ENCODE results near the gene ACOX2. TPM values are rescaled to one million over a fixed set of nuclear protein-coding genes. Genes with fewer than 3 reads are reported as not detected.
"Not testable (repeated sequence)": the region's sequence is repeated elsewhere in the genome, so short reads cannot be mapped to it uniquely, and the experiment has no call there.

The ACOX2 gene
- total RNA-seq, 1 donor from 2014 or later, result 18.8 TPM

DNA sequence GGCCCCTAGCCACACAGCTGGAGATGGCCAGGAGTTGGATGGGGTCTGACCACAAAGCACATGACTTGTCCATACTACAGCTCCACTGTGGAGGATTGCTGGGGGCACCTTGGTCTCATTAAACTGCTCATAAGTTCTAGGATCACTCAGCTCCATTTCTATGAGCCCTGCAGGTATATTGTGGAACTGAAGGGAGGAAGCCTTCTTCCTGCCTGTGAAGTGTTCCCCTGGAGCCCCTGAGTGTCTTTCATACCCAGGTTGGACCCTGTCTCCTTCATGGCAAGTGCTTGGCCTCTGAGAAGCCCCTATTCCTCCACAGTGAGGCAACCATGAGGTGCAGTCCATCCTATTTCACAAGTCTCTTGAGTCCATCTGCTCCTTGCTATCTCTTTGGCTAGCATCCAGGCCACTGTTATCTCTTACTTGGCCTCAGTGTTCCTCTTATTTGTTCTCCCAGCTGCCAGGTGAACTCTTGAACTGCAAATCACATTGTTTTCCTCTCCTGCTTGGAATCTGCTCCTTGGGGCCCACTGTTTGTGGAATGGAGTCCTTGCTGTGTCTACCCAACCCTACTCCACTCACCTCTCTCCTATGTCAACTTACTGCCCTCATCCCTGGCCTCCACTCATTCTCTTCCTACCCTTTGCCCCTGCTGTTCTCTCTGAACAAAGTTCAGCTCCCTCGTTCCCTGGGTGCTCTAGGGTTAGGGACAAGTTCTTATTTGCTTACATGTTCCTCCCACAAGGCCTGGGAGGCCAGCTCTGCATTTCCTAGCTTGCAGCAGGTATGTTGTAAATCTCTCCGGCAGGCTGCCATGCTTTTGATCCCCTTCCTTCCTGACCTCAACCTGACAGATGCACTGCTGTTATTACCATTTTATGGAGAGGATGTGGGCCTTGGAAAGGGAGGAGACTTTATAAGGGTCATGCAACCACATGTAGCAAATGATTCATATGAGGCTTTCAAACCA lies 1.2 kb downstream of the ACOX2 start:
- DNase-seq (ENCODE audit: low spot score), result no peak

DNA sequence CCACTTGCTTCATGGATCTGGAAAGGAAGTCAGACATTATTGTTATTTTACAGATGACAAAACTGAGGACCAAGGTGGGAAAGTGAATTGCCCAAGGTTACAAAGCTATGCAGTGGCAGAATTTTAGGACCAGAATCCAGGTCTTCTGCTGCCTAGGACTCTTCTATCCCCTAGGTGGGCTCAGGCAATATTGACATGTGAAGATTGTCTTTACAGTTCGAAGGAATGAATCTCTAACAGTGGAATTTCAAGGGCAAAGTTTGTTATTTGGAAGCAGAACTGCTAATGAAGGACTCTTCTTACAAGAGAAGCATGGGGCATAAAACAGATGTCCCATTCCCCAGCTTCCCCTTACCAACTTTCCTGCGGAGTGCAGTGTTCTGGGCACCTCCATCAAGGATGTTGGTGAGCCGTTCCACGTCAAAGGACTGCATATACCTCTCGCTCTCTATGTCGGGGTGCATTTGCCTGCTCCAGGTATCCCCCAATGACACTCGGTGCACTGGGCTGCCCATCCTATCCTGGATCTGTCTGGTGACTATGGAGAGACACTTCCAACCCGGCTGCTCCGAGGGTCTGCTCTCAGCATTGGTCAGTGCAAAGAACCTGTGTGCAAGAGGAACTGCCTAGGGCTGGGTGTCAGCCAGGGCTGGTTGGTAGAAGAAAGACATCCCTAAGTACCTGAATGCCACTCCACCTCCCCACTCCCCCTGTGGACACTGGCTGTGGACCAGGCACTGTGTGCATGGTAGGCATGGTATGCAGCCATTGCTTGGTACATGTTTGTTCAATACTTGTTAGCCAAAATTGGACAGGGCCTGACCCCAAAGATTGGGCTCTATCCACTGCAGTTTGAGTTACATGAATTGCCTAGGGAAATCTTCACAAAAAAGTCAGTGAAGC lies 2.1 kb downstream of the ACOX2 start:
- DNase-seq (ENCODE audit: low spot score), result no peak

DNA sequence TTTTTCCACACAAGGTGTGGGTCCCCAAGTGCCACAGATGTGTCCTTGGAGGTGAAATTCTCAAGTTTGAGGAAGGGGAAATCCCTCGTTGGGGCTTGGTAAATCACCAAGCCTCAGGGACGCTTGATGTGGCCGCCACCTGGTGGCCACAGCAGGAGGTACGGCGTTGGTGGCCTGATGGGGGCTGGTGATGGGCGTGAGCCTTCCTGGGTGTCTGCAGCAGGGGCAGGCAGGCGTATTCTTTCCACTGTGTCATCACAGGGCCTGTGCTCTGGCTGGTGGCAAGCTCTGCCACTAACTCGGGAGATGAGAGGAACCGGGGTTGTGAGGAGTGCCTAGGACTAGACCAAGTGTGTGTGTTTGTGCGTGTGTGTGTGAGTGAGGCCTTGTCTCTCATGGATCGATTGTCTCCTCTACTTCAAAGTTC lies 4.2 kb downstream of the ACOX2 start:
- DNase-seq (ENCODE audit: low spot score), result no peak

DNA sequence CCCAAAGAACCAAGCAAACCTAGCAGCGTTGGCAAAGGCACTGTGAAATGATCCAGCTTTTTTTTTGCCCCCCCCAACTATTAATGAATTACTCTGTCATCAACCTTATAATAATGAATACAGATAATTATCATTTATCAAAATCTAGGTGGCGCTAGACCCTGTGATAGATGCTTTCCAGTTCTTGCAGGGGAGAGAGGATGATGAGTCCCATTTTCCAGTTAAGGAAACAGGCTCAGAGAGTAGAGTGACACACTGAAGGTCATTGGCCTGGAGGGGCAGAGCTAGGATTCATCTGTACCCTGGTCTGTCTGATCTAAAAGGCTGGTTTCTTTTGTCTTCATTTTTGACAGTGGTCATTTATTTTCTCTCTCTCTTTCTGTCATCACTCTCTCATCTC lies 5.0 kb downstream of the ACOX2 start:
- DNase-seq (ENCODE audit: low spot score), result no peak

DNA sequence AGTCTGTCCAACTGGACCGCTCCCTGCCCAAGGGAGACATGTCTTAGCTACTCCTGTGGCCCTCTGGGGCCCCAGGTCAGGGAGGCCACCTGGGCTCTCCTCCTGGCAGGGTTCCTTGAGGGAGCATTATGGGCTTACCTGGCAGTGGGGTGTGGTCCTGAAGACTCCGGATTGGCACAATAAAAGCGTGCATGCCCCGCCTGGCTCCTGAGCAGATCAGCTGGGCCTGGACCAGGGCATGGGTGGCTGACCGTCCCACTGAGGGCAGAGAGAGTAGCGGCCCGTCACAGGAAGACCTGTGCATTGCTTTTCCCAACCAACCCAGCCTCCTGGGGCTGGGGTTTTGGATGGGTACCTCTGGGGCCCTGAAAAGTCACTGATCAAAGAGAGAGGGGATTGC lies 5.4 kb downstream of the ACOX2 start:
- no peak for DNase-seq (ENCODE audit: low spot score)

DNA sequence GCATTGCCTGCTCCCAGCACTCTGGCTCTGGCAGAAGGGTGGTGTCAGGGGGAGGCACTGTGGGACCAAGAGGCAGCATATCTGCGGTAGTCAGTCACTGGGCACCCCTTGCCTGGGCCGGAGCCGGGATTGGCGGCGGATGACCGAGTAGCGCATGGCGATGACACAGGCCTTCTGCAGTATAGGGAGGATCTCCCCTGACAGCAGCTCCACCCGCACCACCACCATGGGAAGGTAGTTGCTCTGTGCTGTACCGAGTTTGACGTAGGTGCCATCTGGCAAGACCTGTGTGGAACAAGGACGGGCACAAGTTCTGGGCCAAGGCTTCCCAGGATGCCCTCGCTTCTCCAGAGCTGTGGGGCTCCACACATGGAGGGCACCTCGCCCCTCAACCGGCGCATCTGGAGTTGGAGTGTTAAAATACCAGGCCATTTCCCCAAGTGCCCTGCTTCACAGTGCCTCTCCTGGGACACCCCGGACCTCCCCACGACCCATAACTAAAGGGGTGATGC lies 6.6 kb downstream of the ACOX2 start:
- no peak for DNase-seq (ENCODE audit: low spot score)

DNA sequence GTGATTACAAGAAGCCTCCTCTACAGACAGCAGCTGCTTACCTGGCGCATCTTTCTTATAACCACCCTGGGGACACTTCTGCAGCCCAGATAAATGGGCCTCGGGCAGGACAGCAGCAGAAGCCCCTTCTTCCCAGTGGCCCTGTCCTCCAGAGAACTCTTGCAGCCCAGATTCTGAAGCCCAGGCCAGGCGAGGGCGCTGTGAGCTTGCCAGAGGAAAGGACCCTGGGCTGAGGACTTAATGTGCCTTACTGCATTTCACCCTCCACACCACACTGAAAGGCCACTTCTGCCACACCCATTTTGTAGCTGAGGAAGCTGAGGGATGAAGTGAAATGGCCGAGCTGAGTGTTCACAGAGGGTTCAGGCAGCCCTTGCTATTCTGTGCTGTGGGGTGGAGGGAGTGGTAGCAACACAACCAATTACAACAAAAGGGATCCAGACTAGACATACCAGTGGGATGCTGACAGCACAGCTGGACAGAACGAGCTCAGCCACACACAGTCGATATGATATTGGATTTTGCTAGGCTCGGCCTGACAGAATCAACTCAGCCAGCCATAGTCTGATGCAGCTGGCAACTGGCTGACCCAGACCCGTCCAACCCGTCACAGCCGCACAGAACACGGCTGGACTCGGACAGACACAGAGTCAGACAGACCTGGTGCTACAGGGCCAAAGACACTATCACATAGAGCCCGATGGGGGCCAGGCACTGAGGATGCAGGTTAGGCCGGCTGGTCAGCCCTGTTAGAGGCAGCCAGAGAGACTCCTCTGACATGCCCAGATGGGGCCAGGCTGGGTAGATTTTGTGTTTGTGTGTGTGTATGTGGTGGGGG lies 7.3 kb downstream of the ACOX2 start:
- DNase-seq (ENCODE audit: low spot score), result no peak

DNA sequence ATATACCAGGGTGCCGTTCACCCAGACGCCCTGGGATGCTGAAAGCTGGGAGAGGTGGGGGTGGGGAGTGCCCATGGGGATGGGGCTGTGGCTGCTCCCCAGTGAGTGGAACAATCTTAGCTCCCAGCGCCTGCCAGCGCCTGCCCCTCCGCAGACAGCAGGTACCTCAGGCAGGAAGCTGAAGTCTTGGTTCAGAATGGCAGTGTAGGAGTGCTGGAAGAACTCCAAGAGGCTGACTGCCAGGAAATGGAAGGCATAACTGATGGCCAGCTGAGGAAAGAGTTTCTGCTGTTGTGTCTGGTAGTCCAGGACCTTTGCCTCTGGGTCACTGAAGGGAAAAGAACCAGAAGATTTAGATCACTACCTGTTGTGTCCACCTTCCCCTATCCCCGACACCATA lies 8.4 kb downstream of the ACOX2 start:
- DNase-seq (ENCODE audit: low spot score), result no peak

DNA sequence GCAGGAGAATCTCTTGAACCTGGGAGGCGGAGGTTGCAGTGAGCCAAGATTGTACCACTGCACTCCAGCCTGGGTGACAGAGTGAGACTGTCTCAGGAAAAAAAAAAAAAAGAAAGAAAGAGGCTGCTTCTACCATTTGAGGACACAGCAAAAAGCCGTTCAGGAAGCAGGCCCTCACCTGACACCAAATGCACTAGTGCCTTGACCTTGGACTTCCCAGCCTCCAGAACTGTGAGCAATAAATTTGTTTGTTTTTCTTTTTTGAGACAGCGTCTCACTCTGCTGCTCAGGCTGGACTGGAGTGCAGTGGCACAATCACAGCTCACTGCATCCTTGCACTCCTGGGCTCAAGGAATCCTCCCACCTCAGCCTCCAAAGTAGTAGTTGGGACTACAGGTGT lies 9.6 kb downstream of the ACOX2 start:
- DNase-seq (ENCODE audit: low spot score), result not testable (repeated sequence)

DNA sequence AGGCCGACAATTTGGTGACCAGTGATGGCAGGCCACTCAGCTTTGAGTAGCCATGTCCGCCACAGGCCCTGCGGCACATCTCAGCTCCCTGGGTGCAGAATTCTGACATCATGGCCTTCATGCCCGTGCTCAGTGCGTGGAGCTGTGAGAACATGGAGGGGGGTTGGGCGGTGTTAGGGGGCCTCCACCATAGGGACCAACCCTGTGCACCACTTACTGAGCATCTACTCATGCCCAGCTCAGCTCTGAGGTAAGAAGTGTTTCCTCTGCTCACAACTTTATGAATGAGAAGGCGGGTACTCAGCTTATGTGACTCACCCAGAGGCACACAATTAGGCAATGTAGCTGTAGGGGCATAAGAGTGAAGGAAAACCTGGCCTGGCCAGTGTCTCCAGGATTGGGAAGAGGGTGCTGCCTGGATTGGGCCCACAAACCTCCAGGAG lies 10.5 kb downstream of the ACOX2 start:
- no peak for DNase-seq (ENCODE audit: low spot score)

DNA sequence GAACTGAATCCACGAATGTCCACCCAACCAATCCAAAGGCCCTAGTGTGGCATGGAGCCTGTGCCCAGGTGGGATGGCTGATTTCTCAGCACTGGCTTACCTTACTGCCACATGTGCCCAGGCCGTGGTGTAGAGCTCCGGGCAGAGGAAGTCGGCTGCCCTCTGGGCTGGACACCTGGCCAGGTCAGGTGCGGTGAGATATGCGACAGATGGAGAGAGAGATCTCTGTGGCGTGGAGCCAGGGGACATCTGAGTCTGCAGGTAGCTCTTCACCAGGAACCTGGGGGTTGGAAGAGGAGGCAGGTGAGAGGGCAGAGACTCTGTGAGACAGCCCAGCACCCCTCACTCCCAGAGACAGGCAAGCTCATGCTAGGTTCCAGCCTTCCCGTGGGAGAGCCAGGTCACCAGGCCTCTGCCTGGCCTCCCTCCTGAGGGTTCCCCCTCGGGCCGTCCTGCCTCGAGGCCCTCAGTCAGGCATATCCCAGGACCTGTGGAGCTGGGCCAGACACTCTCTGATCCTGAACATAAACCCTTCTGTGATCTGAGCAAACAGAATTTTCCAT lies 12.6 kb downstream of the ACOX2 start:
- no peak for DNase-seq (ENCODE audit: low spot score)

DNA sequence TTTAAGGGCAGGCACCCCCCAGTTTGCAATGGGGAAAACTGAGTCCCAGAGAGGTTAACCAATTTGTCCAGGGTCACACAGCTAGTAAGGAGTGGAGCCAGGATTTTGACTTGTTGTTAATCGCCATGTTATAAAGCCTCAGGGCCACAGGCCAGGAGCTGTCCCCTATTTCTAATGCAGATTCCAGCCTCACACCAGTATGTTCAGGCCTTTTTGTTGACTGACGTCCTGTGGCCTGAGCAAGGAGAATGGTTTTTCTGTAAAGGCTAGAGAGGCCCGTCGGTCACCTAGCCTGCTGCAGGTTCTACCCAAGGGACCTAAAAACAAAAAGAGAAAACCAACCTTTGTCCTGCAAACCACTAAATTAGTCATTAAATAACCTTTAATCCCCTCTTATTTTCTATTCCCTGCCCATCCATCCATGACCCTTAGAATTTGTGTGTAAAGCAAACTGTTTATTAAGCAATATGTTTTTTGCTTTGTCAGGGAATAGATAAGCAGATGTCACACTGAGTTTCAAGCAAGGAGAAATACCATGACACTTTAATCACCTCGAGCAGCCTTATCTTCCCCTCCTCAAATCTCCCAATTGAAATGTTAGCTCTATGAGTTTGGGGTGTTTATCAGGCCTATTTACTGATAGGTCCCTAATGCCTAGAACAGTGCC lies 14.1 kb downstream of the ACOX2 start:
- no peak for DNase-seq (ENCODE audit: low spot score)

DNA sequence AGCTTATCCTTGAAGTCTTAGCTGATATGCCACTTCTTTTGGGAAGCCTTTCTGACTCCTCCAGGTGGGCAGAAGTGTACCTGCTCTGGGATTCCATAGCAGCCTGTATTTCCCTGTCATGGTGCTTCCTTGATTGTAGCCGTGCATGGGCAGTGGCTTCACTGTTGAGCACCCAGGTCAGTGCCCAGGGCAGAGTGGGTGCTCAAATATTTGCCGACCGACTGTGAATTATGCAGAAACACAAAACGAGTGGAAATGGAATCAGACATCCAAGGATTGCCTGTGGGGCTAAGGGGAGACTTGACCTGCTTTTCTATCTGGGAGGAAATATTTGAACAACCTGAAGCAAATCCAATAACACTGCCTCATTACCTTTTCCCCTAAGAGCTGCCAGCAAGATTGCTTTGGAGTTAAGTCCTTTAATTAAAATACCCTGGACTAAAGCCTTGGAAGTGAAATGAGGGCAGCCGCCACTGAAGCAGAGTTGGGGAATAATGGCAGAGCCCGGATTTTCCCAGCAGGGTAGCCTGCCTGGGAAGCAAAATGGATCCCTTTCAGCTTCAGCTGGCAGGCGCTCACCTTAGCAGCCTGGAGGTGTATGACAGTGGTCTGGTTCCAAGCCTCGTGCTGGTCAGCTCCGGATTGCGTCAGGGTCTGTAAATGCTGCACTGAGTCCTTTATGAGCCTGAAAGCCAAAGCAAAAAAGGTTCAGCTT lies 14.9 kb downstream of the ACOX2 start:
- DNase-seq (ENCODE audit: low spot score), result no peak

DNA sequence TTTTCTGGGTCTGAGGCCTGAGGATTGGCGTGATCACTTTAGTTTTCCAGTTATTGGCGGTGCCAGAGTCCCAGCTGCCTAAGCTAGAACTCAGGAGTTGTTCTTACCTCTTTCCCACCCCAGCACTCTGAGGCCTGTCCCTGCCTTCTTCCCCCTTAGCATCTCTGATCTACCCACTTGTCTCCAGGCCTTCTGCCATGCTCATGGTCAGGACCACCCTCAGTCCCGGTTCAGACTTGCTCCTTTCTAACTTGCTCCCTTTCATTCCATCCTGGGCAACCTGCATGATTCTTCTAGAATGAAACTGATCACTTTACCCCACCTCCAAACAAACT lies 15.7 kb downstream of the ACOX2 start:
- no peak for DNase-seq (ENCODE audit: low spot score)

DNA sequence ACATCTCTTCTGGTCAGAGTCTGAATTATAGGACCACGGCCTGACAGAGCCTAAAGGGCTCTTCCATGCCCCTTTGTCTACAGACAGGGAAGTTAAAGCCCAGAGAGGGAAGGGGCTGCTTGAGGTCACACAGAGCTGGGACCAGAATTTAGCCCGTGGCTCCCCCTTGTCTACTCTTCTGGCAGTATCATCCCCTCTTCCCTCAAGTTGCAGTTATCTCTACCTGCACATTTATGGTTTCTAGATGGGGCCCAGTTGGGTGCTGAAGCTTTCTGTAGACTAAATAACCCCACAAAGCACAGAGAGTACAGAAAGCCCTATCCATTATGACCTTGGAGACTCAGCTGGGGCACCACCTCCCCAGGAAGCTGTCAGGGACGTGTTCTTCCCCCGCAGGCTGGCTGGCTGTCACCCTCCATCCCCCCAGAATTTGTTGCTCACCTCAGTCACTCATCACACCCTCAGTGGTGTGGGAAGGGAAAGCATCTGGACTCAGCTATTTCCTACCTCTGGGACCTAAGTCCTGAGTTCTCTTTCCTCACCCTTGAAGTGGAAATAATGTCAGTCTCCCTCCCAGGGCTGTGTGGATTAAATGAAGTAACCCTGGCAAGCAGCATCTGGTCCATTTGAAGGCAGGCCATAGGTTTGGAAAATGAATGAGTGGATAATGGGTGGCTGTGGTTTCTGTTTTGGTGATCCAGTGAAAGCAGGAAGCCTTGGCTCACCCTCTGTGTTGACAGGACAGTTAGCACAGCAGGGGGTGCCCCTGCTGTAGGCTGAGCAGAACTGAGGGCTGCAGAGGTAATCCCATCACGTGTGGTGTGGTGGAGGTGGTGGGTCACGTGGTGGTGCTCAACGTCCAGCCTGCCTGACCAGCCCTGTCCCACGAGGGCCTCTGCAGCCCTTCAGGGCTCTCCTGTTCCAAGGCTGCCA lies 16.3 kb downstream of the ACOX2 start:
- DNase-seq (ENCODE audit: low spot score), result no peak

DNA sequence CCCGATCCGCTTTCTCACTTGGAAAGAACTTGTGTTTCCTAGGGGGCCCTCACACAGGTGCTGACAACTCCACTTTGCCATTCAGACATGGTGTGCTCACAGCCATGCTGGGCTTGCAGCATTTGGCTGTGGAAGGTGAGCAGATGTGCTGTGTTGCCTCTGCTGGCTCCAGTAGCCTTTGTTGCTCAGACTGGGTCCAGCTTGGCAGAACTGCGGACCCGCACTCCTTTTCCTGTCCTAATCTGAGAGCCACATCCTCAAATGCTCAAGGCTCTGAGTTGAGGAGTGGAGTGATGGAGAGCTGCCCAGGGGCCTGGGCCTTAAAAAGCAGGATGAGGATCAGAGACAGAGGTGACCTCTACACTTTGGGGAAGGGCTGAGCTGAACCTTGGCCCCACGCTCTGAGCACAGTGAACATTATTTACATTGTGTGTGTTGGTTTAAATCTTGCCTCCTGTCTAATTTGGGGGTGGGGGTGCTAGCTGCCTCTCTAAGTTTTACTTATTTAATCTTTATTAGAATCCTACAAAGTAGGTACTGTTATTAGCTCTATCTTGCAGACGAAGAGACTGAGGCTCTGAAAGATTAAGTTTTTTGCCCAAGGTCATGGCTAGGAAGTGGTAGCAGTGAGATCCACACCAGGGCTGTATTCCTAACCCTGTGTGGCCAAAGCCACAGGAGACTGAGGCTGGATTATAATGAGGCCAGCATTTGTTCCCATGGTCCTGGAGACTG lies 17.2 kb downstream of the ACOX2 start:
- DNase-seq (ENCODE audit: low spot score), result no peak

DNA sequence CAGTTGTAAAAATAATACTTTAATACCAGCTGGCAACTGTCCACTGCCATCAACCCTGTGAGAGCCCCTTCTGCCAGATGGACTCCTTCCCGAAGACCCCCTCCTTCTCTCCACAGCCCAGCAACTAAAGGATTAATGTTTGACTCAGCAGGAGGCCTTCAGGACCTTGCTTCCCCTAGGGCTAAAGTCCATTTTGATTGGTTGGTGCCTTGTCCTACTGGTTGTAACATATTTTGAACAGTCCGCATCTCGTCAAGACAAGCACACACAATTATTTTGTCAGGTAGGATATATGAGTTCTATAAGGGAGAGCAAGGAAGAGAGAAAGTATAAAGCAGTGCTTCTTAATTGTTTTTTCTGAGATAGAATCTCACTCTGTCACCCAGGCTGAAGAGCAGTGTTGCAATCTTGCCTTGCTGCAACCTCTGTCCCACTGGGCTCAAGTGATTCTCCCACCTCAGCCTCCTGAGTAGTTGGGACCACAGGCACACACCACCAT lies 18.6 kb downstream of the ACOX2 start:
- DNase-seq (ENCODE audit: low spot score), result no peak
